Prostate gland (tissue), 2 donors: ENCODE data around the gene PDLIM1. TPM values are rescaled to one million over a fixed set of nuclear protein-coding genes. Genes with fewer than 3 reads are reported as not detected.

Experiments used
- DNase-seq: peaks from one replicate; pipeline ENCODE4 v3.0.0-alpha.2; 2019; ENCODE audit warnings: low spot score
- H3K27ac ChIP-seq, 2 donors: fragments of 200-600 bp; sonication (generic); 2 replicates each; pipeline ENCODE4 v1.5.1; 2017 to 2019
- H3K27me3 ChIP-seq: fragments of 200-600 bp; sonication (generic); replicated peaks from 2 replicates; pipeline ENCODE4 v1.5.1; 2019; ENCODE audit not compliant: insufficient read depth
- H3K36me3 ChIP-seq, 2 donors: fragments of 200-600 bp; sonication (generic); 1 replicate in 1 of 2; 2 replicates in 1 of 2; pipeline versions ENCODE4 v1.5.1 to v1.8.1; 2017 to 2019
- H3K4me1 ChIP-seq: fragments of 200-600 bp; sonication (generic); replicated peaks from 2 replicates; pipeline ENCODE4 v1.5.1; 2019
- H3K4me3 ChIP-seq, 2 donors: fragments of 200-600 bp; sonication (generic); 2 replicates each; pipeline ENCODE4 v1.5.1; 2017 to 2019
- H3K9me3 ChIP-seq: fragments of 200-600 bp; sonication (generic); 2 replicates; pipeline ENCODE4 v1.5.1; 2017
- CTCF ChIP-seq, 4 experiments: fragments of 200-600 bp in 2 of 4; fragments of 450-650 bp in 2 of 4; sonication (generic) in 2 of 4; IDR thresholded peaks; 1 replicate in 3 of 4; 2 replicates in 1 of 4; pipeline ENCODE4 v1.5.1; 2016 to 2019; ENCODE audit warnings: antibody characterized with exemption in 4 of 4, mild to moderate bottlenecking in 2 of 4, moderate library complexity in 2 of 4
- POLR2A ChIP-seq: fragments of 450-650 bp; IDR thresholded peaks from one replicate; pipeline ENCODE4 v1.6.1; 2016; ENCODE audit warnings: antibody characterized with exemption, mild to moderate bottlenecking
- POLR2AphosphoS5 ChIP-seq: sonication (generic); formaldehyde crosslinking; IDR thresholded peaks from one replicate; pipeline ENCODE4 v1.6.1; 2017; ENCODE audit warnings: antibody characterized with exemption
- WGBS: methylation state at CpG from one replicate; pipeline ENCODE4 v1.1.5; 2018; 5-methylcytosine and 5-hydroxymethylcytosine counted together
- intact Hi-C: fragments of 100-400 bp; cut with DNase I; formaldehyde crosslinking; loops from one replicate; pipeline ENCODE4 v1.14.2; 2022
- total RNA-seq, 2 donors: library from RNA; depleted of rRNA; stranded (reverse); fragments of >200 nt; gene quantifications; one replicate each; pipeline ENCODE4 v1.1.0, GENCODE V29; 2016

Gene PDLIM1
- total RNA-seq, 2 donors from 2014 or later: 63.2 to 82.0 TPM

- intact Hi-C loops: no loop called here
- Histone ChIP-seq H3K27ac (no peak overlapping the region), H3K9me3 (no peaks in the 10 kb centered on the region), H3K27me3 (no peaks in the 10 kb centered on the region), H3K4me1 (no peaks in the 10 kb centered on the region), H3K36me3 (no peaks in the 10 kb centered on the region), H3K4me3 (no peak overlapping the region)
- TF ChIP-seq POLR2A (no peak), POLR2AphosphoS5 (no peak), CTCF (IDR thresholded peaks at IDR 0.05) (no peak)
- DNase-seq: no peak
- 81% methylated on average over 3 of the region's 3 CpGs for WGBS
Observed at GRCh38 chr10:95331596-95332130, 40.9 kb upstream of the PDLIM1 start.

GRCh38 chr10:95330966-95331453 lies 40.2 kb upstream of the PDLIM1 start:
- intact Hi-C loops: no loop called here
- no peak overlapping the region for H3K4me3 ChIP-seq
- H3K27me3 ChIP-seq: no peaks in the 10 kb centered on the region
- no peak overlapping the region for H3K27ac ChIP-seq
- DNase-seq: no peak
- H3K36me3 ChIP-seq: no peaks in the 10 kb centered on the region
- WGBS: 90% methylated on average over 1 of the region's 1 CpG
- no peaks in the 10 kb centered on the region for H3K9me3 ChIP-seq
- no peaks in the 10 kb centered on the region for H3K4me1 ChIP-seq
- TF ChIP-seq POLR2A (no peak), POLR2AphosphoS5 (no peak), CTCF (IDR thresholded peaks at IDR 0.05) (no peak)

- Histone ChIP-seq H3K36me3 (no peaks in the 10 kb centered on the region), H3K4me1 (no peaks in the 10 kb centered on the region), H3K4me3 (no peak overlapping the region), H3K9me3 (no peaks in the 10 kb centered on the region), H3K27ac (no peak overlapping the region), H3K27me3 (no peaks in the 10 kb centered on the region)
- DNase-seq: no peak
- TF ChIP-seq POLR2AphosphoS5: no peak
- no peak for TF ChIP-seq CTCF (IDR thresholded peaks at IDR 0.05)
- TF ChIP-seq POLR2A: no peak
- intact Hi-C loops: no loop called here
- WGBS: 85% methylated on average over 9 of the region's 9 CpGs
Observed at GRCh38 chr10:95329296-95329695, 38.5 kb upstream of the PDLIM1 start.

- DNase-seq: no peak
- TF ChIP-seq CTCF (IDR thresholded peaks at IDR 0.05) (no peak), POLR2A (no peak), POLR2AphosphoS5 (no peak)
- 81% methylated on average over 3 of the region's 3 CpGs for WGBS
- H3K36me3 ChIP-seq: no peaks in the 10 kb centered on the region
- no peak overlapping the region for H3K4me3 ChIP-seq
- no peaks in the 10 kb centered on the region for H3K27me3 ChIP-seq
- intact Hi-C loops: no loop called here
- no peak overlapping the region for H3K27ac ChIP-seq
- no peaks in the 10 kb centered on the region for H3K9me3 ChIP-seq
- no peaks in the 10 kb centered on the region for H3K4me1 ChIP-seq
Observed at GRCh38 chr10:95328013-95328412, 37.2 kb upstream of the PDLIM1 start.

- no peaks in the 10 kb centered on the region for H3K4me1 ChIP-seq
- H3K27me3 ChIP-seq: no peaks in the 10 kb centered on the region
- WGBS: 29% methylated on average over 5 of the region's 5 CpGs
- H3K27ac ChIP-seq: no peak overlapping the region
- intact Hi-C loops: no loop called here
- H3K36me3 ChIP-seq: no peaks in the 10 kb centered on the region
- TF ChIP-seq POLR2AphosphoS5 (no peak), CTCF (IDR thresholded peaks at IDR 0.05) (peak in 1 of 4 experiments; percentile 9)
- DNase-seq: peak; percentile 52
- H3K4me3 ChIP-seq: no peak overlapping the region
- no peaks in the 10 kb centered on the region for H3K9me3 ChIP-seq
Observed at GRCh38 chr10:95327367-95327766, 36.6 kb upstream of the PDLIM1 start.
